ENCODE measurements around the gene RABAC1.

The RABAC1 gene

GRCh38 chr19:41977916-41978315 is 18.8 kb upstream of the RABAC1 start:
- DNase-seq (ENCODE audit: low read depth, low spot score), result no peak
- TF ChIP-seq CTCF (IDR thresholded peaks at IDR 0.05; ENCODE audit: low read depth, low read length), result no peak
- H3K4me3 ChIP-seq (ENCODE audit: low read depth, low read length), result no peak overlapping the region
- in situ Hi-C loops (cut with HindIII; ENCODE audit: low sequenced_read_pairs), result no loop called here

GRCh38 chr19:41974652-41975051 is 15.5 kb upstream of the RABAC1 start:
- no peak for TF ChIP-seq CTCF (IDR thresholded peaks at IDR 0.05; ENCODE audit: low read depth, low read length)
- no peak for DNase-seq (ENCODE audit: low read depth, low spot score)
- in situ Hi-C loops (cut with HindIII; ENCODE audit: low sequenced_read_pairs), result no loop called here
- no peak overlapping the region for H3K4me3 ChIP-seq (ENCODE audit: low read depth, low read length)

- in situ Hi-C loops (cut with HindIII; ENCODE audit: low sequenced_read_pairs), result no loop called here
- H3K4me3 ChIP-seq (ENCODE audit: low read depth, low read length), result no peak overlapping the region
- DNase-seq (ENCODE audit: low read depth, low spot score), result no peak
- TF ChIP-seq CTCF (IDR thresholded peaks at IDR 0.05; ENCODE audit: low read depth, low read length), result no peak
Measured at GRCh38 chr19:41971363-41971762, 12.2 kb upstream of the RABAC1 start.

- DNase-seq (ENCODE audit: low read depth, low spot score), result no peak
- in situ Hi-C loops (cut with HindIII; ENCODE audit: low sequenced_read_pairs), result no loop called here
- H3K4me3 ChIP-seq (ENCODE audit: low read depth, low read length), result no peak overlapping the region
- TF ChIP-seq CTCF (IDR thresholded peaks at IDR 0.05; ENCODE audit: low read depth, low read length), result no peak
Measured at GRCh38 chr19:41969772-41970458, 10.8 kb upstream of the RABAC1 start.

GRCh38 chr19:41968751-41969595 is 9.9 kb upstream of the RABAC1 start:
- no peak for TF ChIP-seq CTCF (IDR thresholded peaks at IDR 0.05; ENCODE audit: low read depth, low read length)
- H3K4me3 ChIP-seq (ENCODE audit: low read depth, low read length), result no peak overlapping the region
- no peak for DNase-seq (ENCODE audit: low read depth, low spot score)
- in situ Hi-C loops (cut with HindIII; ENCODE audit: low sequenced_read_pairs), result no loop called here

- in situ Hi-C loops (cut with HindIII; ENCODE audit: low sequenced_read_pairs), result no loop called here
- no peak for TF ChIP-seq CTCF (IDR thresholded peaks at IDR 0.05; ENCODE audit: low read depth, low read length)
- no peak for DNase-seq (ENCODE audit: low read depth, low spot score)
- no peak overlapping the region for H3K4me3 ChIP-seq (ENCODE audit: low read depth, low read length)
Measured at GRCh38 chr19:41967054-41967783, 8.1 kb upstream of the RABAC1 start.

Measured in astrocyte of the spinal cord (primary cell).